CD4-positive, alpha-beta T cell treated with Interferon alpha-2 for 1 hour (primary cell): ENCODE results near the gene TMEM272.
A peak's percentile ranks its signal among the peaks of the same experiment; 100 is the strongest.

Experiments
- DNase-seq, 2 donors: peaks; one replicate each; pipeline ENCODE4 v3.0.0-alpha.2; 2020 to 2022

Gene TMEM272

GRCh38 chr13:51803422-51804294, 41.3 kb downstream of the TMEM272 start, which contains the start of gene DHRS12:
Gene DHRS12, minus strand, starts transcription at chr13:51804163. Its CDS starts 4,504 bp downstream, at chr13:51799659.
- DNase-seq: peak; percentile 89 to 92

- no peak for DNase-seq
Observed at GRCh38 chr13:51802631-51803418, 42.2 kb downstream of the TMEM272 start.

GRCh38 chr13:51801631-51802099, 43.3 kb downstream of the TMEM272 start:
- DNase-seq: no peak

- DNase-seq: no peak
Observed at GRCh38 chr13:51800486-51800885, 44.5 kb downstream of the TMEM272 start.

GRCh38 chr13:51799261-51799660, 45.7 kb downstream of the TMEM272 start:
- no peak for DNase-seq

- DNase-seq: peak; percentile 65 to 80
Observed at GRCh38 chr13:51797664-51798488, 47.1 kb downstream of the TMEM272 start.

- DNase-seq: no peak
Observed at GRCh38 chr13:51796546-51796945, 48.4 kb downstream of the TMEM272 start.

- DNase-seq: no peak
Observed at GRCh38 chr13:51795419-51795818, 49.6 kb downstream of the TMEM272 start.

GRCh38 chr13:51794964-51795363, 50.0 kb downstream of the TMEM272 start:
- DNase-seq: no peak

GRCh38 chr13:51793570-51794271, 51.3 kb downstream of the TMEM272 start:
- peak in 1 of 2 donors; percentile 47 for DNase-seq

GRCh38 chr13:51786425-51787265, 58.3 kb downstream of the TMEM272 start:
- no peak for DNase-seq

- DNase-seq: no peak
Observed at GRCh38 chr13:51785712-51786424, 59.1 kb downstream of the TMEM272 start.

GRCh38 chr13:51784097-51784496, 60.9 kb downstream of the TMEM272 start:
- DNase-seq: no peak

GRCh38 chr13:51783428-51784094, 61.4 kb downstream of the TMEM272 start:
- DNase-seq: no peak

- no peak for DNase-seq
Observed at GRCh38 chr13:51782026-51782710, 62.8 kb downstream of the TMEM272 start.

GRCh38 chr13:51781246-51782022, 63.5 kb downstream of the TMEM272 start:
- DNase-seq: no peak

- no peak for DNase-seq
Observed at GRCh38 chr13:51780099-51780498, 64.9 kb downstream of the TMEM272 start.

GRCh38 chr13:51778392-51778791, 66.6 kb downstream of the TMEM272 start:
- no peak for DNase-seq
